PFSK-1 (cell line): ENCODE data around the gene CNIH3.

Source experiments
- FOXP2 ChIP-seq: optimal IDR thresholded peaks from 2 replicates; pipeline ENCODE3; 2011; ENCODE audit warnings: borderline replicate concordance, control low read depth, inconsistent platforms; ENCODE audit not compliant: insufficient read depth; ENCODE audit errors: extremely low read length, extremely low read depth
- POLR2AphosphoS5 ChIP-seq: IDR thresholded peaks from 2 replicates; pipeline ENCODE4 v1.6.1; 2012; ENCODE audit warnings: low read depth, mild to moderate bottlenecking, control low read depth, low read length, moderate library complexity
- REST ChIP-seq, 2 experiments: IDR thresholded peaks; 2 replicates each; pipeline versions ENCODE4 v1.6.1 to v1.8.0; 2011 to 2012; ENCODE audit warnings: low read depth in 2 of 2, low read length in 2 of 2, control low read depth in 1 of 2, inconsistent platforms in 1 of 2, mild to moderate bottlenecking in 1 of 2, moderate library complexity in 1 of 2; ENCODE audit not compliant: insufficient read depth in 1 of 2
- SIN3A ChIP-seq: IDR thresholded peaks from 2 replicates; pipeline ENCODE4 v1.6.1; 2012; ENCODE audit warnings: mild to moderate bottlenecking, low read length, moderate library complexity, borderline replicate concordance; ENCODE audit not compliant: insufficient read depth
- TAF1 ChIP-seq: IDR thresholded peaks from 2 replicates; pipeline ENCODE4 v1.6.1; 2012; ENCODE audit warnings: low read length, control low read depth, borderline replicate concordance; ENCODE audit not compliant: insufficient read depth

Gene CNIH3

DNA sequence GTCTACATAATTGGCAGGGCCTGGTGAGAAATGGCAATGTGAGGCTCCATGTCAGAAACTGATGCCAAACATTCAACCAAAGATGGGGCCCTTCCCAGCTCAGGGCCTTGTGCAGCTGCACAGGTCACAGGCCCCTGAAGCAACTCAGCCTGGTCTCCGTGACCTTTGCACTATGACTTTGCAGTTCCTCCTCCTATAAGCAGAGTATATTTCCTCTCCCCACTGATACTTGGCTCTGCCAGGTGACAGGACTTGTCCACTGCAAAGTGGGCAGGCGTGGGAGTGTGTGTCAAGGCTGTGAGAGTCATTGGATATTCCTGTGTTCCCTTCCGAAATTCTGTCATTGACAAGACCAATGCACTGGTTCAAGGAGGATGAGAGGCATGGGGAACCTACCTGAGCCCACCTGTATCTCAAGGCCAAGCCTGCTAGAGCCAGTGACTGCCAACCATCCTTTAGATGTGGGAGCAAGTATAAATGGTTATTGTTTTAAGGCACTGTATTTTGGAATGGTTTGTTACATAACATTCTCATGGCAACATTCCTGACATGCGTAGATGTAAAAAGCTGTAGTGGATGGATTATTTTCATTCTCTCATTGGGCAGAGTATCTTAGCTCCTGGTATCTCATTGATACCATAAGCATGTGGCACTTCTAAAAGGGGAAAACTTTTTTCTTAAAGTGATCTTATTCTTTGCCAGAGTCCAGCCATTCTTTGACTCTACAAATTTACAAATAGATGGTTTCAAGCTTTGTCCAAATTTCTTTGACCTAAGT is 75.2 kb downstream of the CNIH3 start:
- no peak for TF ChIP-seq POLR2AphosphoS5
- TF ChIP-seq FOXP2: no peak
- no peak for TF ChIP-seq REST (IDR thresholded peaks at IDR 0.05; ENCODE audit: insufficient read depth in 1 of 2, low read depth in 2 of 2, low read length in 2 of 2)
- TF ChIP-seq TAF1: no peak
- no peak for TF ChIP-seq SIN3A

DNA sequence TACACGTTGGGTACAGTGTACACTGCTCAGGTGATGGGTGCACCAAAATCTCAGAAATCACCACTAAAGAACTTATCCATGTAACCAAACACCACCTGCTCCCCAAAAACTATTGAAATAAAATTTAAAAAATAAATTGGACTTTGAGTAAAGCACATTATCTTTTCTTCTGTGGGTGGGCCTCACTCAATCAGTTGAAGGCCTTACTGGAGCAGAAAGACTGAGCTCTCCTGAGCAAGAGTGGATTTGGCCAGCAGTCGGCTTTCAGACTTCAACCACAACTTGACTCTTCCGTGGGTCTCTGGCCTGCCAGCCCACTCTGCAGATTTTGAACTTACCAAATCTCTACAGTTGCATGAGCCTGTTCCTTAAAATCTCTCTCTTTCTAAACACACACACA is 78.9 kb downstream of the CNIH3 start:
- TF ChIP-seq SIN3A (no peak), FOXP2 (no peak), TAF1 (no peak), REST (IDR thresholded peaks at IDR 0.05; ENCODE audit: insufficient read depth in 1 of 2, low read depth in 2 of 2, low read length in 2 of 2) (no peak), POLR2AphosphoS5 (no peak)

- TF ChIP-seq REST (IDR thresholded peaks at IDR 0.05; ENCODE audit: insufficient read depth in 1 of 2, low read depth in 2 of 2, low read length in 2 of 2) (no peak), SIN3A (no peak), TAF1 (no peak), POLR2AphosphoS5 (no peak), FOXP2 (no peak)
These were observed 79.9 kb downstream of the CNIH3 start for GRCh38 chr1:224696021-224696420.

DNA sequence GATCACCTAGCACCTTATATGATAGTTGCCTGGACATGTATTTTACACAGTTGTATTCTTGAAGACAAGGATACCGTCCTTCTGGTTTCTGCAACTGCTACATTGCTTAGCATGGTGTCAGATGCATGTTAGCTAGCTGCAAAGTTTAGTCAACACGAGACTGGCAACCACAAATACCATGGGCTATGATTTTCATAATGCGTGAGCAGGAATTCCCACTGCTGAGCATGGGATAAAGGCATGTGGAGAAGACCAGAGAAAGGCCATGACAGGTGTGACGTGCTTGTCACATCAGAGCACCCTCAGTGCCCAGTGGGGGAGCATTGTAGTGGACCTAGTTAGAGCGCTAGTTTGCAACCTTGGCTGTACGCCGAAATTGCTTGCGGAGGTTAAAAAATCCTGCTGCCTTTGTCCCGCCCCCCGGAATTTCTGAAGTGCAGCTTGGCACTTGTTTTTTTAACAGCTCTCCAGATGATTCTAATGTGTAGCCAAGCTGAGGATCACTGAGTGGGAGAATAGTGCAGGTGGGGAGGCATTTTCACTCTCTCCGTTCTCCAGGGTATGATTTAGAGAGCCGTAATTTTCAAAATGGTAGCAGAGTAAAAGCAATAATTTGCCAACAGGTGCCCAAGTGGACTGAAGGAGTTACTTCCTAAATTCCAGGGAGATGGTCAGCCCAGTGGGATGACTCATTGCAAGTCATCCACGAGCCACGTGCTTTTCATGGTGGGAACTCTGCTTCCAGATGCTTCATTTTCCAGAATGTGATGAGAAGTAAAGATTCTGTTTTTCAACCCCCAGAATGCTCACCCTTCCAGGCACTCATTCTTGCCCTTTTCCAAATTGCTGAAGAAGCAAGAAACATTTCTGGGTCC is 81.0 kb downstream of the CNIH3 start:
- TF ChIP-seq TAF1 (no peak), POLR2AphosphoS5 (no peak), SIN3A (no peak), FOXP2 (no peak), REST (IDR thresholded peaks at IDR 0.05; ENCODE audit: insufficient read depth in 1 of 2, low read depth in 2 of 2, low read length in 2 of 2) (no peak)
